Measurements from ENCODE around the gene KPNA4. TPM values are rescaled to one million over a fixed set of nuclear protein-coding genes. Genes with fewer than 3 reads are reported as not detected.
"Not testable (repeated sequence)": the region's sequence is repeated elsewhere in the genome, so short reads cannot be mapped to it uniquely, and the experiment has no call there.

Gene KPNA4
- total and polyA plus RNA-seq, 8 donors = 5.8 to 23.9 (median 17.4) TPM

GRCh38 chr3:160458151-160458550 is 107.2 kb downstream of the KPNA4 start:
- Histone ChIP-seq H3K36me3 (no peaks in the 10 kb centered on the region), H3K9me3 (no peaks in the 10 kb centered on the region), H3K27ac (no peak overlapping the region), H3K4me1 (no peaks in the 10 kb centered on the region), H3K27me3 (no peaks in the 10 kb centered on the region), H3K4me3 (no peak overlapping the region)
- no peak for FAIRE-seq
- intact Hi-C loops (cut with DNase I) = no loop called here
- no peak for ATAC-seq
- 61 to 70% methylated on average over 4 of the region's 4 CpGs for WGBS, 2 donors
- DNase-seq = no peak
- no peak for TF ChIP-seq CTCF (IDR thresholded peaks at IDR 0.05)

GRCh38 chr3:160455846-160456245 is 109.5 kb downstream of the KPNA4 start:
- no peak overlapping the region for H3K27ac ChIP-seq
- WGBS, 2 donors = 75 to 77% methylated on average over 3 of the region's 3 CpGs
- no peak for FAIRE-seq
- no peaks in the 10 kb centered on the region for H3K4me1 ChIP-seq
- DNase-seq = no peak
- H3K36me3 ChIP-seq = no peaks in the 10 kb centered on the region
- intact Hi-C loops (cut with DNase I) = no loop called here
- no peaks in the 10 kb centered on the region for H3K27me3 ChIP-seq
- H3K4me3 ChIP-seq = no peak overlapping the region
- ATAC-seq = no peak
- no peak for TF ChIP-seq CTCF (IDR thresholded peaks at IDR 0.05)
- H3K9me3 ChIP-seq = no peaks in the 10 kb centered on the region

GRCh38 chr3:160454995-160455394 is 110.4 kb downstream of the KPNA4 start:
- Histone ChIP-seq H3K4me3 (no peak overlapping the region), H3K4me1 (no peaks in the 10 kb centered on the region), H3K36me3 (no peaks in the 10 kb centered on the region), H3K9me3 (no peaks in the 10 kb centered on the region), H3K27me3 (no peaks in the 10 kb centered on the region), H3K27ac (no peak overlapping the region)
- DNase-seq = no peak
- WGBS, 2 donors = 66 to 68% methylated on average over 1 of the region's 1 CpG
- TF ChIP-seq CTCF (IDR thresholded peaks at IDR 0.05) = no peak
- peak in 2 of 4 donors; percentile 47 to 60 for ATAC-seq
- intact Hi-C loops (cut with DNase I) = no loop called here
- FAIRE-seq = no peak

GRCh38 chr3:160452251-160452650 is 113.1 kb downstream of the KPNA4 start:
- intact Hi-C loops (cut with DNase I); DNase-seq; H3K36me3 ChIP-seq; ATAC-seq; H3K4me1 ChIP-seq; H3K27me3 ChIP-seq; H3K27ac ChIP-seq; FAIRE-seq; H3K4me3 ChIP-seq; H3K9me3 ChIP-seq: not testable (repeated sequence)
- 92 to 95% methylated on average over 18 to 19 of the region's 19 CpGs for WGBS, 2 donors

- Histone ChIP-seq H3K27me3 (no peaks in the 10 kb centered on the region), H3K4me3 (no peak overlapping the region), H3K4me1 (peaks cover 0 to 4% (median 0%) of the 10 kb centered on the region in 3 donors), H3K9me3 (no peaks in the 10 kb centered on the region), H3K27ac (no peak overlapping the region), H3K36me3 (no peaks in the 10 kb centered on the region)
- intact Hi-C loops (cut with DNase I) = no loop called here
- TF ChIP-seq CTCF (IDR thresholded peaks at IDR 0.05) = no peak
- WGBS, 2 donors = 88 to 93% methylated on average over 4 of the region's 4 CpGs
- FAIRE-seq (no peak), ATAC-seq (no peak), DNase-seq (no peak)
Measured at GRCh38 chr3:160451602-160452001, 113.8 kb downstream of the KPNA4 start.
